ENCODE data around the gene PDE6B. TPM values are rescaled to one million over a fixed set of nuclear protein-coding genes. Genes with fewer than 3 reads are reported as not detected.
A peak's percentile ranks its signal among the peaks of the same experiment; 100 is the strongest.

Gene PDE6B
- total RNA-seq, 1 experiment from 2014 or later, result not detected

DNA sequence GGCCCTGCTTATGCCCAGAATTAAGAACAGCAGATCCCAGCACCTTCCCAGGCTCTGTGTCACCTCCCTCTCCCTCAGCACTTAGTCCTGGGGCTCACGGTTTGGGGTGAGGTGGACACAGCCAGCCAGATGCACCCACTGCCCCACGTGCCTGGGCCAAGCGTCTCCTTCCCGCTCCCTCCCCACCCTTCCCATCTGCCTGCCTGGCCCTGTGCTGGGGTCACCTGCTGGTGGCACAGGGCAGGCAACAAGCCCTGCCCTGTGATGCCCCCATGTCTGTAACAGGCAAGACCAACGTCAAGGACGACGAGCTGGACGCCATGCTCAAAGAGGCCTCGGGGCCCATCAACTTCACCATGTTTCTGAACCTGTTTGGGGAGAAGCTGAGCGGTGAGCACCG, 54.3 kb downstream of the PDE6B start:
- no TSS peak for BruUV-seq (replicated peaks)
- H3K4me3 ChIP-seq (ENCODE audit: low read depth, low read length), result no peak overlapping the region
- Mint-ChIP-seq H3K4me3 (ENCODE audit: unreplicated experiment) (no peak overlapping the region), H3K27ac (ENCODE audit: unreplicated experiment) (no peak overlapping the region), H3K4me1 (ENCODE audit: low read depth, unreplicated experiment) (no peaks in the 10 kb centered on the region), H3K9me3 (ENCODE audit: unreplicated experiment) (no peaks in the 10 kb centered on the region), H3K36me3 (ENCODE audit: insufficient read depth, unreplicated experiment) (peaks cover 11% of the 10 kb centered on the region), H3K27me3 (ENCODE audit: insufficient read depth, unreplicated experiment) (no peaks in the 10 kb centered on the region)
- peaks cover 10% of the 10 kb centered on the region; the same call in 1 of the 2 replicates for H3K4me1 ChIP-seq
- ChIA-PET CTCF (no interaction called here), POLR2A (no interaction called here)
- TF ChIP-seq, protein P1, sequence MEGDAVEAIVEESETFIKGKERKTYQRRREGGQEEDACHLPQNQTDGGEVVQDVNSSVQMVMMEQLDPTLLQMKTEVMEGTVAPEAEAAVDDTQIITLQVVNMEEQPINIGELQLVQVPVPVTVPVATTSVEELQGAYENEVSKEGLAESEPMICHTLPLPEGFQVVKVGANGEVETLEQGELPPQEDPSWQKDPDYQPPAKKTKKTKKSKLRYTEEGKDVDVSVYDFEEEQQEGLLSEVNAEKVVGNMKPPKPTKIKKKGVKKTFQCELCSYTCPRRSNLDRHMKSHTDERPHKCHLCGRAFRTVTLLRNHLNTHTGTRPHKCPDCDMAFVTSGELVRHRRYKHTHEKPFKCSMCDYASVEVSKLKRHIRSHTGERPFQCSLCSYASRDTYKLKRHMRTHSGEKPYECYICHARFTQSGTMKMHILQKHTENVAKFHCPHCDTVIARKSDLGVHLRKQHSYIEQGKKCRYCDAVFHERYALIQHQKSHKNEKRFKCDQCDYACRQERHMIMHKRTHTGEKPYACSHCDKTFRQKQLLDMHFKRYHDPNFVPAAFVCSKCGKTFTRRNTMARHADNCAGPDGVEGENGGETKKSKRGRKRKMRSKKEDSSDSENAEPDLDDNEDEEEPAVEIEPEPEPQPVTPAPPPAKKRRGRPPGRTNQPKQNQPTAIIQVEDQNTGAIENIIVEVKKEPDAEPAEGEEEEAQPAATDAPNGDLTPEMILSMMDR (IDR thresholded peaks at IDR 0.05; ENCODE audit: insufficient read depth in 1 of 2, low read depth in 1 of 2, low read length in 1 of 2, severe bottlenecking in 1 of 2, unreplicated experiment in 1 of 2), result no peak
- DNase-seq, result no peak
- H3K27me3 ChIP-seq (replicated peaks; ENCODE audit: control insufficient read depth, insufficient read depth, low read length), result no peaks in the 10 kb centered on the region
- H3K36me3 ChIP-seq (ENCODE audit: control insufficient read depth, insufficient read depth, low read length), result no peaks in the 10 kb centered on the region
- intact Hi-C loops (cut with micrococcal nuclease; ENCODE audit: unreplicated experiment), result no loop called here
- no peaks in the 10 kb centered on the region for H3K9me3 ChIP-seq

DNA sequence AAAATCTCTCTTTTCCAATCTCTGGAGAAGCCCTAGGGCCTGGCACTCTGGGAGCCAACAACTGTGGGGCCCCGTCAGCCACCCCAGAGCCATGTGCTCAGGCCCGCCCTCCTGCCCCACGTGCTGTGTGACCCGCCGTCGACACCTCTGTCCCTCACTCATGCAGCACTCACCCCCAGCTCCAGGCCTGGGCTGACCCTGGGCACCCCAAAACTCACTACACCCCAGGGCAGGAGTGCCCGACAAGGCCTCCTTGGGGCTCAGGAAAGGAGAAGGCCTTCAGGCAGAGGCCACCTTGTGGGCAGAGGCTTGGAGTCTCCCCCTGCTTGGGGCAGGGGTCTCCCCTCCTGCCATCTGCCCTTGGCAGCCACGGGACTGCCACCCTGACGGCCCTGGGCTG, 54.7 kb downstream of the PDE6B start:
- no peaks in the 10 kb centered on the region for H3K9me3 ChIP-seq
- Mint-ChIP-seq H3K4me3 (ENCODE audit: unreplicated experiment) (peak overlapping the region; percentile 75), H3K9me3 (ENCODE audit: unreplicated experiment) (no peaks in the 10 kb centered on the region), H3K4me1 (ENCODE audit: low read depth, unreplicated experiment) (no peaks in the 10 kb centered on the region), H3K36me3 (ENCODE audit: insufficient read depth, unreplicated experiment) (peaks cover 11% of the 10 kb centered on the region), H3K27me3 (ENCODE audit: insufficient read depth, unreplicated experiment) (no peaks in the 10 kb centered on the region), H3K27ac (ENCODE audit: unreplicated experiment) (no peak overlapping the region)
- CTCF ChIA-PET, result no interaction called here
- no peak for DNase-seq
- no peak overlapping the region for H3K4me3 ChIP-seq (ENCODE audit: low read depth, low read length)
- TF ChIP-seq, protein P1 (IDR thresholded peaks at IDR 0.05; ENCODE audit: insufficient read depth in 1 of 2, low read depth in 1 of 2, low read length in 1 of 2, severe bottlenecking in 1 of 2, unreplicated experiment in 1 of 2), result no peak
- POLR2A ChIA-PET, result no interaction called here
- H3K36me3 ChIP-seq (ENCODE audit: control insufficient read depth, insufficient read depth, low read length), result no peaks in the 10 kb centered on the region
- BruUV-seq (replicated peaks), result no TSS peak
- intact Hi-C loops (cut with micrococcal nuclease; ENCODE audit: unreplicated experiment), result no loop called here
- no peaks in the 10 kb centered on the region for H3K27me3 ChIP-seq (replicated peaks; ENCODE audit: control insufficient read depth, insufficient read depth, low read length)
- peaks cover 10% of the 10 kb centered on the region; the same call in 1 of the 2 replicates for H3K4me1 ChIP-seq

DNA sequence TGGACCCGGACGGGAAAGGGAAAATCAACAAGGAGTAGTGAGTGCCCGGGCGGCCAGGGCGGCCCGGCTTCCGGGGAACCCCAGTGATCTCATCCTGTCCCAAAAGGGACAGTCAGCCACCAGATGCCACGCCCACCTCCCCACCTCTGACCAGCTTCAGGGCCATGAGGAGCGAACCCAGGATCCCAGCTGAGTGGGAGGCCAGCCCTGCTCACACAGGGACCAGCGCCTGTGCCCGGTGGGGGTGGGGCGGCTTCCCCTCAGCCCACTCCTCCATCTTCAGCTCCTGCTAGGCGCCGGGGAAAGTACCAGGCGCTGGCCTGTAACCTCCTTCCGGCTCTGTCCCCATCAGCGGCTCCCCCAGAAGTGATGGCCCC, 55.2 kb downstream of the PDE6B start:
- Mint-ChIP-seq H3K27ac (ENCODE audit: unreplicated experiment) (no peak overlapping the region), H3K36me3 (ENCODE audit: insufficient read depth, unreplicated experiment) (peaks cover 11% of the 10 kb centered on the region), H3K4me1 (ENCODE audit: low read depth, unreplicated experiment) (no peaks in the 10 kb centered on the region), H3K9me3 (ENCODE audit: unreplicated experiment) (no peaks in the 10 kb centered on the region), H3K4me3 (ENCODE audit: unreplicated experiment) (peak overlapping the region; percentile 75), H3K27me3 (ENCODE audit: insufficient read depth, unreplicated experiment) (no peaks in the 10 kb centered on the region)
- peak overlapping the region; percentile 56; the same call in 1 of the 2 replicates for H3K4me3 ChIP-seq (ENCODE audit: low read depth, low read length)
- DNase-seq, result no peak
- no peaks in the 10 kb centered on the region for H3K27me3 ChIP-seq (replicated peaks; ENCODE audit: control insufficient read depth, insufficient read depth, low read length)
- H3K4me1 ChIP-seq, result peaks cover 10% of the 10 kb centered on the region; the same call in 1 of the 2 replicates
- CTCF ChIA-PET, result no interaction called here
- BruUV-seq (replicated peaks), result no TSS peak
- no peaks in the 10 kb centered on the region for H3K9me3 ChIP-seq
- TF ChIP-seq, protein P1 (IDR thresholded peaks at IDR 0.05; ENCODE audit: insufficient read depth in 1 of 2, low read depth in 1 of 2, low read length in 1 of 2, severe bottlenecking in 1 of 2, unreplicated experiment in 1 of 2), result no peak
- intact Hi-C loops (cut with micrococcal nuclease; ENCODE audit: unreplicated experiment), result no loop called here
- H3K36me3 ChIP-seq (ENCODE audit: control insufficient read depth, insufficient read depth, low read length), result no peaks in the 10 kb centered on the region
- POLR2A ChIA-PET, result no interaction called here
